CD4-positive, alpha-beta T cell treated with Interferon gamma for 1 hour (primary cell): ENCODE data around the gene CENATAC.
"Not testable (repeated sequence)": the region's sequence is repeated elsewhere in the genome, so short reads cannot be mapped to it uniquely, and the experiment has no call there.

Source experiments
- DNase-seq: peaks from one replicate; pipeline ENCODE4 v3.0.0-alpha.2; 2020

The CENATAC gene

DNA sequence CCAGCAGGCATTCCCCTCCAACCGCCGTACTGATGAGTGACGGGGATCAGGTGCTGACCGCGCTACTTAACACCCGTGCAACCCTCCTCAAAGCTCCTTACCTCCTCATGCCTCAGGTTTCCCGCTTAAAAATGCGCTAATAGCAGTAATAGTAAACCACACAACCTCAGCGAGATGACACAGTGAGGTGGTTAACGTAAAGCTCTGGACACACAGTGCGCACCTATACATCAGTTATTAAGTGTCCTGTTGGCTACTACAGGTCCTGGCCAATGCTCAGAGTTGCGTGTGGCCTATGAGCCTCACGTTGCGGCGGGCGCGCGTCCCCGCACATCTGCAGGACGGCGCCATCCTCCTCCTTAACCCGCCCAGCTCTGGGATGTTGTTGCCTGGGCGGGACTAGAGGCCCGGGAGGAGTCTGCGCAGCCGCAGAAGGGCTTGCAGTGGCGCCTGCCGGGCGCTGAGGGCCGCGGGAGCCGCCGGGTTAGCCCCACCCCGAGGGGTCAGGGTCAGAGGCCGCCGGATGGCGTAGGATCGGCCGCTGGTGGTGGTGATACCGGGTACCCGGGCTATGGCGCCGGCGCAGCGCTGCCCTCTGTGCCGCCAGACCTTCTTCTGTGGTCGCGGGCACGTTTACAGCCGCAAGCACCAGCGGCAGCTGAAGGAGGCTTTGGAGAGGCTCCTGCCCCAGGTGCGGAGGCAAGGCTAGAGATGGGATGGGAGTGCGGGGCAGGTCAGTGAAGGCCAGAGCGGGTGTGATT lies at the start of gene CENATAC:
Gene CENATAC (plus strand): TSS at position 512 of the 761 bp plus-strand sequence. CDS start 60 bp downstream, at position 572.
- DNase-seq: peak; percentile 94

- DNase-seq: no peak
Measured at GRCh38 chr11:118953265-118953664, 44.7 kb upstream of the CENATAC start.

- not testable (repeated sequence) for DNase-seq
Measured at GRCh38 chr11:118953976-118954375, 44.0 kb upstream of the CENATAC start.

DNA sequence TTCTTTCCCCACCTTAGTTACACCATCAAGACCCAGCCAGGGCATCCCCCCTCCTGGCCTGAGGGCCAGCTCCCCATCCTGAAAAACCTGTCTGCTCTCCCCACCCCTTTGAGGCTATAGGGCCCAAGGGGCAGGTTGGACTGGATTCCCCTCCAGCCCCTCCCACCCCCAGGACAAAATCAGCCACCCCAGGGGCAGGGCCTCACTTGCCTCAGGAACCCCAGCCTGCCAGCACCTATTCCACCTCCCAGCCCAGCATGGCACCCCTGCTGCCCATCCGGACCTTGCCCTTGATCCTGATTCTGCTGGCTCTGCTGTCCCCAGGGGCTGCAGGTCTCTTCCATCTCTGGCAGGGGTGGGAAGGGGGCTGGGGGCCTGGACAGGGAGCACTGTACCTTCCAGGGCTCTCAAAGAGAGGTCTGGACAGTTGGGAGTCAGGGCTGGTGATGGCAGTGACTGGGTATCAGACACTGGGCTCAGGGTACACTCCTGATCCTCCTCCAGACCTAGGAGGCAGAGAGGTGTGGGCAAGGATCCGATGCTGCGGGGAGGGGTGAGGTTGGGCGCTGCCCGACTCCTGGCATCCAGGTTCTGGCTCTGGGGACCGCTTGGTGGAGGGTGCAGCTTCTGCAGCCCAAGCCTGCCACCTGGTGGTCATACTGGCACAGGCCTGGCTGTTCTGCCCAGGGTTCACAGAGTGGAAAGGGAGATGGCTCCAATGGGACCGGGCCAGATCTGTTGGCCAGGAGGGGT lies 41.7 kb upstream of the CENATAC start, which contains the start of gene UPK2:
Gene UPK2 (plus strand): TSS at position 205 of the 753 bp plus-strand sequence. CDS start 53 bp downstream, at position 258.
- peak; percentile 82 for DNase-seq

DNA sequence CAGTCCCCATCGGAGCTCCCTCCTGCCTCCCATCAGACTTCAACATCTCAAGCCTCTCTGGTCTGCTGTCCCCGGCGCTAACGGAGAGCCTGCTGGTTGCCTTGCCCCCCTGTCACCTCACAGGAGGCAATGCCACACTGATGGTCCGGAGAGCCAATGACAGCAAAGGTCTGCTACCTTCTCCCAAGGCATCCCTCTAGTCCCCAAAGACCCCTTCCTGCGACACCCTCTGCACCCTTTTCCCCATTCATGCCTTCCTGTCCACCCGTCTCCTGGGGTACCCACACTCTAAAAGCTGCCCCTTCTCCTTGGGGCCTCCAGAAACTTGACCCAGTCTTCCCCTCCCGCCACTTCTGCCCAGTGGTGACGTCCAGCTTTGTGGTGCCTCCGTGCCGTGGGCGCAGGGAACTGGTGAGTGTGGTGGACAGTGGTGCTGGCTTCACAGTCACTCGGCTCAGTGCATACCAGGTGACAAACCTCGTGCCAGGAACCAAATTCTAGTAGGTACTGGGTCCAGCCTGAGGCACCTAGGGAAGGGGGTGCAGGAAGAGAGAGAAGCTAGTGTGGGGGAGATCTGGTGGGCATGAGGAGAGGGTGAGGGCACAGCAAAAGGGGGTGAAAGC lies 41.0 kb upstream of the CENATAC start:
- DNase-seq: no peak

- no peak for DNase-seq
Measured at GRCh38 chr11:118957549-118957948, 40.4 kb upstream of the CENATAC start.

- DNase-seq: no peak
Measured at GRCh38 chr11:118957968-118958367, 40.0 kb upstream of the CENATAC start.

DNA sequence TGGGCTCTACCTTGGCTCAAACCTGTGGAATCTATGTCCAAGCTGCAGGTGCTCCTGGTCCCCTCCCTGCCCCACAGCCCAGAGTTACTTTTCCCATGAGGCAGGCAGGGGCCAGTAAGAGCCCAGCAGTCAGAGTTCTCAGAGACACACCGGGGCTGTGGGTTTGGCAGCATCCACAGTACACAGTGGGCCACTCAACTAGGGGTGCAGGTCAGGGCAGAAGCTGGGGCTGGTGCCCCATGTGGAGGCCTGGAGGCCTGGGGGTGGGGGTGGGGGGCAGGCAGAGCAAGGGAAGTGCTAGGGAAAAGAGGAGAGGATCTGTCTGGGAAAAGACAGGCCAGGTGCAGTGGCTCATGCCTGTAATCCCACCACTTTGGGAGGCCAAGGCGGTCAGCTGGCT lies 39.4 kb upstream of the CENATAC start:
- no peak for DNase-seq

DNA sequence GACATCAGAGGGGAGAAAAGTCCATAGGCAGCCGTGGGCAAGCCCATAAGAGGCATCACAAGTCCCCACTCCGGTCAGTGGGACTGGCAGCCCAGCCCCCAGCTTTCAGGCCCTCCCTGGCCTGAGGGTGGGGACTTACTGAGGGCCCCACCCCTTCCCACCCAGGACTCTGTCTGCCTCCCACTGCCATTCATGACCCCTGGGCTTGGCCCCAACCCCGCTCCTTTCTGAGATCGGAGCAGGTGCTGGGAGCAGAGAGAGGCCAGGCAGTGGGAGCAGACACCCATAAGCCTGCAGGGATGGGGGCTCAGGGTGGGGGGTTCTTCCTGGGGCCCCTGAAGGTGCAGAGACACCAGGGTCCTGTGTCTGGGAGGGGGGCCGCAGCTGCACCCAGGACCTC lies 36.7 kb upstream of the CENATAC start:
- DNase-seq: no peak

GRCh38 chr11:118961591-118961990 lies 36.3 kb upstream of the CENATAC start:
- no peak for DNase-seq

- not testable (repeated sequence) for DNase-seq
Measured at GRCh38 chr11:118969508-118969907, 28.4 kb upstream of the CENATAC start.

GRCh38 chr11:118971646-118972045 lies 26.3 kb upstream of the CENATAC start, which contains the start of gene FOXR1:
Gene FOXR1, plus strand, starts transcription at chr11:118971761. Its CDS starts 171 bp downstream, at chr11:118971932.
- no peak for DNase-seq

DNA sequence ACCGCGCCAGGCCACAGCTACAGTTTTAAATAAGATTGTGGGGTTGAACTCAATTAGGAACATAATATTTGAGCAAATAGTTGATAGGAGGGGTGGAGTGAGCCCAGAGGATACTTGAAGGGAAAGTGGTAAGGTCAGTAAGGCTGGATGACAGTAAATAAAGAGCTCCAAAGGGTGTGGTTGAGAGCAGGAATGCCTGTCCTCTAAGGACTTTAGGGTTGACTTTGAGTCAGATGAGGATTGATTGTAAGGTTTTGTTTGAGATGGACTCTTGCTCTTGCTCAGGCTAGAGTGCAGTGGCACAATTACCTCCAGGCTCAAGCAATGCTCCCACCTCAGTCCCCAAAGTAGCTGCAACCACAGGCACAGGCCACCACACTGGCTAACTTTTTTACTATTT lies 24.0 kb upstream of the CENATAC start:
- no peak for DNase-seq

DNA sequence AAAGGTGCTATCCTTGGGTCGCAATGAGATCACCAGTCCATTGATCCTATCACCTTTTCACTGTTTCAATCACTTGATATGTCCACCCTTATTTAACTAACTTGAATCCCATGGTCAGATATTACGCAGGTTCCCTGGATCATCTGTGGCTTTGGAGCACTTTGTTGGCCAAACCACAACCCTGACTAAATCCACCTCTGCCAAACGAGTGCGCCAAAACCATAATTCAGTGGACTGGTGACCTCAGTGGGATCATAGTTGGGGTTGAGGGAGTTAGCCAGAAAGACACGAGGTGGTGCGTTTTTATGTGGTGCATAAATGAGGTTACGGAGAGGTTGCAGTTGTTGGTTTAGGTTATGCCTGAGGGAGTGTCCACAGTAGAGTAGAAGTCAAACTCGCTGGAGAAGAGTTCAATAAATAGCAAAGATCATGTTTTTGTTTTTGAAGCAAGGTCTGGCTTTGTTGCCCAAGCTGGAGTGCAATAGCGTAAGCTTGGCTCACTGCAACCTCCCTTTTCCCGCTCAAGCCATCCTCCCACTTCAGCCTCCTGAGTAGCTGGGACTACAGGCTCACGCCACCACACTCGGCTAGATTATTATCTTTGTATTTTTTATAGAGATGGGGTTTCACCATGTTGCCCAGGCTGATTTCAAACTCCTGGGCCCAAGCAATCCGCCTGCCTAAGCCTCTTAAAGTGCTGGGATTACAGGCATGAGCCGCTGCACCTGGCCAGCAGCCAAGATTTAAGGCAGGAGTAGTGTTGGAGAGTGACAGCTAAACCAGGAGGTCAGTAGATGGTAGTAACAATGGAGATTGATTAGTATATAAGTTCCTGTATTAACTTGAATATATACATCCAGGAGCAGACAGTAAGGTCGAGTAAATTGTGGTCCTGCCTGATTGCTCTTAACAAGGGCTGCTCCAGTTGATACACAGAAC lies 21.9 kb upstream of the CENATAC start:
- no peak for DNase-seq

DNA sequence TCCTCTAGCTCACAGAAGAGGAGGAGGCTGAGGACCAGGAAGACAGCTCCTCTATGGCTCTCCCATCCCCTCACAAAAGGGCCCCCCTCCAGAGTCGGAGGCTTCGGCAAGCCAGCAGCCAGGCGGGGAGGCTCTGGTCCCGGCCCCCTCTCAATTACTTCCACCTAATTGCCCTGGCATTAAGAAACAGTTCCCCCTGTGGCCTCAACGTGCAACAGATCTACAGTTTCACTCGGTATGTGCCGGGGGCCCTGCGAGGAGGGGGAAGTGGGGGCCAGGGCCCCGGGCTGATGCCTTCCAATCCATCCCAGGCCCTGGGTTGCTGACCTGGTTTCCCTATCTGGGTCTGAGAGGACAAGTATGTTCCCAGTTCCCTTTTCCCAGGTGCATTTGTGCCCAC lies 18.5 kb upstream of the CENATAC start:
- DNase-seq: no peak

DNA sequence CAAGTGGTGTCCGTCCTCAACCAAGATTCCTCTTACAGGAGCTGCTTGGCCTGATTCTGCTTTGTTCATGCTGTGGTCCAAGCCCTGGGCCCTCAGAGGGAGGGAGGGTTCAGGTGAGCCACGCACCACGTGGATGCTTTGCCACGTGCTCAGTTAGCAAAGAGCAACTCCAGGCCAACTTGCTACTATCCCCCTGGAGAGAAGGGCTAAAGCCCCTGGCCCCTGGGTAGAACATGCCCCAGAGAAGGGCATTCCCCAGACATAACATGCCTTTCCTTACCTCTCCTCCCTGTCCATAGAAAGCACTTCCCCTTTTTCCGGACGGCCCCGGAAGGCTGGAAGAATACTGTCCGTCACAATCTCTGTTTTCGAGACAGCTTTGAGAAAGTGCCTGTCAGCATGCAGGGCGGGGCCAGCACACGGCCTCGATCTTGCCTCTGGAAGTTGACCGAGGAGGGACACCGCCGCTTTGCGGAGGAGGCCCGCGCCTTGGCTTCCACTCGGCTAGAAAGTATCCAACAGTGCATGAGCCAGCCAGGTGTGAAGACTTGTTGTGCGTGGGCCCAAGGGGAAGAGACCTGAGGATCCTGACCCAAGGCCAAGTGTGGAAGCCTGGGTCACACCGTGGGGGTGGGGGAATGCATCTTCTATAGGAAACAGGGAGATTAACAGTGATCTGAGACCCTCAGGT lies 17.6 kb upstream of the CENATAC start:
- no peak for DNase-seq

DNA sequence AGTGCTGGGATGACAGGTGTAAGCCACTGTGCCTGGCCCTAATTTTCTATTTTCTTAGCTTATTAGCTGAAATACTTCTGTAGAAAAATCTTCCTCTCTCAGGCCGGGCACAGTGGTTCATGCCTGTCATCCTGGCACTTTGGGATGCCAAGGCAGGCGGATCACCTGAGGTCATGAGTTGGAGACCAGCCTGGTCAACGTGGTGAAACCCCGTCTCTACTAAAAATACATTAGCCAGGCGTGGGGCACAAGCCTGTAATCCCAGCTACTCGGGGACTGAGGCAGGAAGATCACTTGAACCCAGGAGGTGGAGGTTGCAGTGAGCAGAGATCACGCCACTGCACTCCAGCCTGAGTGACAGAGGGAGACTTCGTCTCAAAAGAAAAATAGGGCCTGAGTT lies 13.6 kb upstream of the CENATAC start:
- DNase-seq: not testable (repeated sequence)

DNA sequence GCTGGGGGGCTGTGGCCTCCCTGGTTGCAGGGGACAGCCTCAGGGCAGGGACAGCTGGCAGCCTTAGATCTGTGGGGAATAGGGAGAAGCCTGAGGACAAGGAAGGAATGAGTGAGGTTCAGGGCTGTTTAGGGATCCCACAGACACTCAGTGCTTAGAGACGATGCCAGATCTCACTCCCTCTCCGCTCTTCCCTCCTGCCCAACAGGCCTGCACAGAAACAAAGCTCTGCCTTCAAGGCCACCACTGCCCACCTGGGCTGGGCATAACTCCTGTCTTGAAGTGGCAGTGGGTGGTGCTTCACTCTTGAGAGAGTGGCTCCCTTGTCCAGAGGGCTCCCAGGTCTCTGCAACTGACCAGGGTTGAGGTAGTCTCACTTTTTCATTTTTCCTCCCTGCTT lies 13.1 kb upstream of the CENATAC start:
- no peak for DNase-seq

GRCh38 chr11:118988280-118988679 lies 9.7 kb upstream of the CENATAC start:
- no peak for DNase-seq

GRCh38 chr11:118991486-118992038 lies 6.4 kb upstream of the CENATAC start:
- not testable (repeated sequence) for DNase-seq

GRCh38 chr11:118996926-118997626 lies 862 bp upstream of the CENATAC start:
- peak; percentile 11 for DNase-seq
